Fibroblast of skin of right quadriceps (primary cell): ENCODE measurements around the gene BTBD9.

ENCODE experiments used
- DNase-seq: peaks from one replicate; pipeline ENCODE4 v3.0.0-alpha.2; 2013

Gene BTBD9

DNA sequence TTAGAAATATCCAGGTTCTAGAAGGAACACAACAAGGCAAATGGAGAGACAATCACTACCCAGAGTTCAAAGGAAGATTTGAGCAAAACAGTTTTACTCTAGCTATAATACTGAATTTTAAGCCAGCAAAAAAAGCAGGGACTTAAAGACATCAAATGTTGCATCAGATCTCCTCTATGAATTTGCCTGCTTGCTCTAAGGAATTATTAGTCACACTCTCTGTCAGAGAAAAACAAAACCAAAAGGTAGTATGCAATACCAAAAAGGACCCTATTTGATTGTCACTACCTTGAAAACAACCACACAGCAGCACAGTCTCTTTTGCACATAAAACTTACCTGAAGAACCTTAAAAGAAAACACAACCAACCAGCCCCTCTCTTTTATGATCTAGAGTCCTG is 46.3 kb downstream of the BTBD9 start:
- DNase-seq = peak; percentile 14

- DNase-seq = no peak
Observed at GRCh38 chr6:38591439-38591838, 48.3 kb downstream of the BTBD9 start.

DNA sequence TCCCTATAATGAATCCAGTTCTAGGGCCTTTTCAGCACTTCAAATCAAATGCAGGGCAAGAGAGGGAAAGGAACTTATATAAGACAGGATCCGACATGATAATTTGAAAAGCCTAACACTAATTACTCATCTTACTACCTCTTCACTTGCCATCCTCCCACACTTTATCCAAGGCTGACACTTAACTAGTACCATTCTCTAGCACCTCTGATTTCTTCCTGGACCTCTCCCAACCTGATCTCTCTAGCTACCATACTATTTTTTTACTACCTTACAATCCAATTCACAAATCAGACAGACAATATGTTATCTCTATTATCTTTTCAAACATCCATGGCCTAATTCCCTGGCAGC is 50.4 kb downstream of the BTBD9 start:
- DNase-seq = no peak

GRCh38 chr6:38588631-38589366 is 50.9 kb downstream of the BTBD9 start:
- peak; percentile 57 for DNase-seq

DNA sequence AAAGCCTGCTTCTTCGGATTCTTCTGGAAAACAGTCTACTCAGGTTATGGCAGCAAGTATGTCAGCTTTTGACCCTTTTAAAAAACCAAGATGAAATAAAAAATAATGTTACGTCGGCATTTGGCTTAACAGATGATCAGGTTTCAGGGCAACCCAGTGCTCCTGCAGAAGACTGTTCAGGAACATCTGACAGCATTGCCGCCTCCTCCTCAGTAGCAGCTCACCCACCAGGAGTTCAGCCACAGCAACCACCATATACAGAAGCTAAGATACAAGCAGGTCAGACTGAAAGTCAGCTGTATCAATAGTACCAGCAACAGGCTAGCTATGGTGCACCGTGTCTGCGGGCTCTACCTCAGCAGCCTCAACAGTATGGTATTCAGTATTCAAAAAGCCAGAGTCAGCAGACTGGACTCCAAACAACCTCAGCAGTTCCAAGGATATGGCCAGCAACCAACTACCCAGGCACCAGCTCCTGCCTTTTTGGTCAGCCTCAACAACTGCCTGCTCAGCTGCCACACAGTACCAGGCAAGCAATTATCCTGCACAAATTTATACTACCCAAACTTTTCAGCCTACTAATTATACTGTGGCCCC is 51.9 kb downstream of the BTBD9 start:
- no peak for DNase-seq

GRCh38 chr6:38586992-38587391 is 52.7 kb downstream of the BTBD9 start:
- no peak for DNase-seq

- DNase-seq = no peak
Observed at GRCh38 chr6:38584731-38585130, 55.0 kb downstream of the BTBD9 start.

- no peak for DNase-seq
Observed at GRCh38 chr6:38583523-38583922, 56.2 kb downstream of the BTBD9 start.

- DNase-seq = no peak
Observed at GRCh38 chr6:38580030-38580429, 59.7 kb downstream of the BTBD9 start.

- no peak for DNase-seq
Observed at GRCh38 chr6:38579010-38579628, 60.6 kb downstream of the BTBD9 start.

DNA sequence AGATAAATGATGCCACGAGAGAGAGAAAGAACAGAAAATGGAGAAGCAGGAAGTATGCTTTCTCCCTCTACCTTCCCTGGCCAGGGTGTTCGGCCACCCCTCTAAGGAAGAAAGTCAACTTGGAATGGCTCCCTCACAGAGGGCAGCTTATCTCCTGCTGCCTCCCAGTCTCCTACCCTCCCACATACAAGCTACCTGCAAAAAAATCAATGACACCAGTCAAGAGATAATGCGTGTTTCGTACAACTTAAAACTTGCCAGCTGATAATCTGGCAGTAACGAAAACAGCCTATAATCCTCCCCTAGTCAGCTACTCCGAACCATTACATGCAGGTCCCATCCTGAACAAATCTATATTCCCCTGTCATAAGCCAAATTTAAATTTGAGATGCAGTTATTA is 61.7 kb downstream of the BTBD9 start:
- no peak for DNase-seq

- no peak for DNase-seq
Observed at GRCh38 chr6:38577492-38577891, 62.2 kb downstream of the BTBD9 start.

- peak; percentile 7 for DNase-seq
Observed at GRCh38 chr6:38573801-38574395, 65.8 kb downstream of the BTBD9 start.

GRCh38 chr6:38572186-38572813 is 67.4 kb downstream of the BTBD9 start:
- peak; percentile 7 for DNase-seq

DNA sequence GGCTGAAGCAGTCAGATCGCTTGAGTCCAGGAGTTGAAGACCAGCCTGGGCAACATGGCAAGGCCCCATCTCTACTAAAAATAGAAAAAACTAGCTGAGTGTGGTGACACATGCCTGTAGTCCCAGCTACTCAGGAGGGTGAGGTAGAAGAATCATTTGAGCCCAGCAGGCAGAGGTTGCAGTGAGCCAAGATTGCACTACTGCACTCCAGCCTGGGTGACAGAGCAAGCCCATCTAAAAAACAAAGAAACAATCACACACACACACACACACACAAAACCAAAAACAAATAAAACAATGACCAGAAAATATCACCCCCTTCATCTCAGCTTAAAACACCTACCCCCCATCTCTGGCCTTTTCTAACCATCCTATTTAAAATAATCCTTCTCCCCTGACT is 68.0 kb downstream of the BTBD9 start:
- DNase-seq = no peak

DNA sequence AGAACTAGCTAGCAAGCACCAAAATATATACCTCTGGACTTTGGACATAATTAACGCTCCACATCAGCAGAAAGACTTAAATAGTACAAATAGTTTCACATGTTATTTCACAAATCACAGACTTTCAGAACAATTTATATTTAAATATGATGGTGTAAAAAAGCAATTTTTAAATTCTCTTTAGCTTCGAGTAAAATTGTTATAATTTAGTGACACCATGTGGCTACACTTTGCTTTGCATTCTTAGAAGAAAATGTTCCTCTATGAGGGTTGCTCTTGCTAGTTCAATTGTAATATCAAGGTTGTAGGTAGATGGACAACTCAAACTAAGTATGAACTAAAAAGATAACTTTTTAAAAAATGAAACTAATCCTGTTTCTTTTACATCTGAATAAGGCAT is 69.0 kb downstream of the BTBD9 start:
- DNase-seq = peak; percentile 17

GRCh38 chr6:38567436-38567835 is 72.3 kb downstream of the BTBD9 start:
- peak; percentile 93 for DNase-seq

- DNase-seq = no peak
Observed at GRCh38 chr6:38566295-38567030, 73.3 kb downstream of the BTBD9 start.

DNA sequence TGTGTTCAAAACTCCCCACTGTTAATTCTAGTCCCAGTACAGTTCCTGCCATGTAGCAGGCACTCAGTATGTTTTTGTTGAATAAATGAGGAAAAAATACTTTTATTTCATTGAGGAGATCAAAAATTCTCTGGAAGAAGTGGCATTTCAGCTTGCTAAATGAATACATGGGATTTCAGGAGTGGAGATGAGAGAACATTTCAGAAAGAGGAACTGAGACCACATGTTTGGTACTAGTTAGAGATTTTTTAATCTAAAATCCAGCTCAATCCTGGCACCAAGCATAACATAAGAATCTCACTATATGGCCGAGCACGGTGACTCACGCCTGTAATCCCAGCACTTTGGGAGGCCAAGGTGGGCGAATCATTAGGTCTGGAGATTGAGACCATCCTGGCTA is 75.4 kb downstream of the BTBD9 start:
- no peak for DNase-seq

GRCh38 chr6:38555606-38556005 is 84.1 kb downstream of the BTBD9 start:
- no peak for DNase-seq

GRCh38 chr6:38554700-38555413 is 84.9 kb downstream of the BTBD9 start:
- peak; percentile 49 for DNase-seq

GRCh38 chr6:38554014-38554413 is 85.7 kb downstream of the BTBD9 start:
- no peak for DNase-seq
